BE2C (cell line): ENCODE data around the gene NANS. TPM values are rescaled to one million over a fixed set of nuclear protein-coding genes. Genes with fewer than 3 reads are reported as not detected.
A peak's percentile ranks its signal among the peaks of the same experiment; 100 is the strongest.

Experiments used
- DNase-seq: peaks from one replicate; pipeline ENCODE4 v3.0.0-alpha.2; 2020
- H3K27me3 ChIP-seq: fragments of 250-450 bp; sonication (Bioruptor Pico); 2 replicates; pipeline ENCODE4 v1.5.1; 2020; ENCODE audit warnings: mild to moderate bottlenecking
- H3K36me3 ChIP-seq: fragments of 250-450 bp; sonication (Bioruptor Pico); 2 replicates; pipeline ENCODE4 v1.5.1; 2020; ENCODE audit warnings: mild to moderate bottlenecking
- H3K4me1 ChIP-seq: fragments of 250-450 bp; sonication (Bioruptor Pico); 2 replicates; pipeline ENCODE4 v1.5.1; 2020
- H3K4me3 ChIP-seq: 2 replicates; pipeline ENCODE4 v1.5.1; 2011; ENCODE audit warnings: low read depth, low read length
- H3K9me3 ChIP-seq: fragments of 250-450 bp; sonication (Bioruptor Pico); 2 replicates; pipeline ENCODE4 v1.5.1; 2020
- CTCF ChIP-seq: IDR thresholded peaks from 2 replicates; pipeline ENCODE4 v1.5.1; 2012; ENCODE audit warnings: mild to moderate bottlenecking, low read depth, low read length
- polyA plus RNA-seq: library from polyadenylated mRNA; unstranded; fragments of >200 nt; gene quantifications from one replicate; pipeline ENCODE4 v1.2.1, GENCODE V29; 2012; ENCODE audit warnings: low read depth, missing spikeins; ENCODE audit not compliant: insufficient read length, insufficient read depth

The NANS gene, protein sequence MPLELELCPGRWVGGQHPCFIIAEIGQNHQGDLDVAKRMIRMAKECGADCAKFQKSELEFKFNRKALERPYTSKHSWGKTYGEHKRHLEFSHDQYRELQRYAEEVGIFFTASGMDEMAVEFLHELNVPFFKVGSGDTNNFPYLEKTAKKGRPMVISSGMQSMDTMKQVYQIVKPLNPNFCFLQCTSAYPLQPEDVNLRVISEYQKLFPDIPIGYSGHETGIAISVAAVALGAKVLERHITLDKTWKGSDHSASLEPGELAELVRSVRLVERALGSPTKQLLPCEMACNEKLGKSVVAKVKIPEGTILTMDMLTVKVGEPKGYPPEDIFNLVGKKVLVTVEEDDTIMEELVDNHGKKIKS
- 83.3 TPM for polyA plus RNA-seq

GRCh38 chr9:98056269-98057137 lies at the start of gene NANS:
TSS of gene NANS (plus strand) at chr9:98056732. CDS start at chr9:98056809, 77 bp downstream.
- no peaks in the 10 kb centered on the region for H3K27me3 ChIP-seq
- peaks cover 14% of the 10 kb centered on the region for H3K36me3 ChIP-seq
- DNase-seq, result peak; percentile 97
- H3K4me3 ChIP-seq, result peak within 1 kb of the TSS; percentile 96
- no peaks in the 10 kb centered on the region for H3K4me1 ChIP-seq
- TF ChIP-seq CTCF, result peak; percentile 29
- no peaks in the 10 kb centered on the region for H3K9me3 ChIP-seq

DNA sequence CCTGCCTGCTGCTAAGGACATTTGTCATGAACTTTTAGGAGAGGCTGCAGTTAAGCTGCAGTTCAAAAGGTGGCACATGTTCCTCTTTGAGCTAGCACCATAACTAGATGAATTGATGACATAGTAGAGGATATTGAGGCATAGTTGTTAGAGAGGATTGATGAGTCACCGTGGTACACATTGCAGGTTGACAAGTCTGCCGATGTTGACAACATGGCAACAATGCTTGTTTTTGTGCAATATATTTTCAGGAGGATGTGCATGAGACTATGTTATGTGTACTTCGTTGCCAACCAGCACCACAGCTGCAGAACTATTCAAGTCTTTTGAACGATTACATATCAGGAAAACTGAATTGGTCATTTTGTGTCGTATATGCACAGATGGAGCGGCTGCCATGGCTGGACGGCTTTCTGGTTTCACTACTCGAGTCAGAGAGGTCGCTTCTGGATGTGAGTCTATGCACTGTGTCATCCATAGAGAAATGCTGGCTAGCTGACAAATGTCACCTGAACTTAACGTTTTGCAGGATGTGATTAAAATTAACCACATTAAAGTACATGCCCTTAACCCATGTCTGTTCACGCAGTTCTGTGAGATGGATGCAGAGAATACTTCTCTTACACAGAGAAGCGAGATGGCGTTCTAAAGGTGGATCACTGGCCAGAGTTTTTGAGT lies 49.1 kb upstream of the NANS start:
- Histone ChIP-seq H3K4me1 (no peaks in the 10 kb centered on the region), H3K9me3 (no peaks in the 10 kb centered on the region), H3K4me3 (no peak overlapping the region), H3K36me3 (peaks cover 99% of the 10 kb centered on the region), H3K27me3 (no peaks in the 10 kb centered on the region)
- DNase-seq, result no peak
- no peak for TF ChIP-seq CTCF

- TF ChIP-seq CTCF, result no peak
- H3K4me1 ChIP-seq, result no peaks in the 10 kb centered on the region
- no peaks in the 10 kb centered on the region for H3K9me3 ChIP-seq
- peaks cover 99% of the 10 kb centered on the region for H3K36me3 ChIP-seq
- no peaks in the 10 kb centered on the region for H3K27me3 ChIP-seq
- no peak for DNase-seq
- no peak overlapping the region for H3K4me3 ChIP-seq
Observed at GRCh38 chr9:98008764-98009163, 47.8 kb upstream of the NANS start.

- Histone ChIP-seq H3K27me3 (no peaks in the 10 kb centered on the region), H3K36me3 (peaks cover 96% of the 10 kb centered on the region), H3K4me1 (no peaks in the 10 kb centered on the region), H3K9me3 (no peaks in the 10 kb centered on the region), H3K4me3 (no peak overlapping the region)
- no peak for TF ChIP-seq CTCF
- DNase-seq, result no peak
Observed at GRCh38 chr9:98009437-98009836, 47.1 kb upstream of the NANS start.

DNA sequence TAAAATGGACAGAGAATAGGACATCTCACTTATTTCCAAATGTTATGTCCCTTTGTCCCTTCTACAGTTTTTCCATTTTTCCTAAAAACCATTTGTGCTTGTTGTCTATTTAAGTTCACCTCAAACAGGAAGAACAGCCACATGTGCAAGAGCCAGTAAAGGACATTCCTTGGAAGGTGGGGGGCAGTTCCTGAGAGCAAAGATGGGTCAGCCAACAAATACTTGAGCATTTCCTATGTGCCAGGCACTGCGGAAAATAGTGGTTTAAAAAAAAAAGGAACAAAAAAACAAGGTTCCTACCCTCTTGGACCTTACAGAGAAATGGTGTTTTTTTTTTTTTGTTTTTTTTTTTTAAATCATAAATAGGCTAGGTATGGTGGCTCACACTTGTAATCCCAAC lies 46.6 kb upstream of the NANS start:
- DNase-seq, result no peak

More for the DNA sequence above, 46.6 kb upstream of the NANS start:
- H3K4me1 ChIP-seq, result no peaks in the 10 kb centered on the region
- no peak overlapping the region for H3K4me3 ChIP-seq
- H3K27me3 ChIP-seq, result no peaks in the 10 kb centered on the region
- no peaks in the 10 kb centered on the region for H3K9me3 ChIP-seq
- peaks cover 96% of the 10 kb centered on the region for H3K36me3 ChIP-seq
- no peak for TF ChIP-seq CTCF
